Medulla oblongata (tissue), 1 donor: Measurements from ENCODE around the gene VEZF1.
"Not testable (repeated sequence)": the region's sequence is repeated elsewhere in the genome, so short reads cannot be mapped to it uniquely, and the experiment has no call there.

Source experiments
- DNase-seq: peaks from one replicate; pipeline ENCODE4 v3.0.0-alpha.2; 2015; ENCODE audit errors: extremely low spot score

VEZF1 gene

DNA sequence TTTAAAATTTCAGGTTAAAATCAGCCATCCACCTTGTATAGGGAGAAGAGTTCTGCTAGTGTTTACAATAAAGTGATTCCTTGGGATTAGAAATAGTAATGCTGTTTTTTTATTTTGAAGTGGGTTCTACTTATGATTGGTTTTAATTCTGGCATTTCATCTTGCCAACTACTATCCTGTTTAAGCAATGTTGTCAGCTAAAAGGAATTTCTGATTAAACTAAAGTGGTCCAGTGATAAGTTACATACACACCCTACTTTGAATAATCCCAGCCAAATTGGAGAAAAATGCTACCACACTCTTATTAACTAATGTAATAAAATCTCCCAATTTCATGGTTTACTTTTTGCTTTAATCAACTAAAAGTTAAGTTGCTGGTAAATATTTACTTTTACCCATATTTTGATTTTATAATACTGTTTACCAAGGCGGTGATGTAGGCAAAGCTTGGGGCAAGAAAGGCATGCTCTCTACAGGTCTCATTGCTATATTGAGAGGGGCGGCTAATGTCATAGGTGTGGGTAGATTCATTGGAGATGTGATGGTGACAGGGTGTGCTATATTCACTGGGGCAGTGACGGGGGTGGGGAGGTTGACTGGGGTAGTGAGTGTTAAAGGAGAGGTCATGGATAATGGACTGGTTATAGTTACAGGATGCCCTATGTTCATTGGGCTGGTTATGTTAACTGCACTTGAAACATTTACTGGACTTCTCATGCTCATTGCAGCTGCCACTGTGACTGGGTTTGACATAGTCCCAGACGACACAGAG, 13.8 kb downstream of the VEZF1 start:
- not testable (repeated sequence) for DNase-seq

DNA sequence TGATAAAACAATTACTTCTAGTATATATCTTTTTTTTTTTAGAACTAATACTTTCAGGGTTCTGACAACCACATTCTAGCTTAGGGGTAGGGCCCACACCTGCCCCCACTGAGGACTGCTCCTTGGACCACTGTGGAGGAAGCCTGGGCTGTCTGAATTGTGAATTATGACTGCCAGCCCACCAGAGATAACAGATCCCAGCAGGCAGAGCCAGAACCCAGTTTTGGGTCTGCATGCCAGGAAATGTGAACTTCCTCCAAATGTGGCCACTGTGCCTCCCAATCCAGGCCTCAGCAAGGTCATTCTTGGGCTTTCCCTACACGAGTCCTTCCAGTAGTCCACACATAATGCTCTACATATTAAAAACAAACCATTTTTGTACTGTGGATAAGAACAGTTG, 15.9 kb downstream of the VEZF1 start:
- DNase-seq: no peak

GRCh38 chr17:57971572-57971971, 16.5 kb downstream of the VEZF1 start:
- no peak for DNase-seq

DNA sequence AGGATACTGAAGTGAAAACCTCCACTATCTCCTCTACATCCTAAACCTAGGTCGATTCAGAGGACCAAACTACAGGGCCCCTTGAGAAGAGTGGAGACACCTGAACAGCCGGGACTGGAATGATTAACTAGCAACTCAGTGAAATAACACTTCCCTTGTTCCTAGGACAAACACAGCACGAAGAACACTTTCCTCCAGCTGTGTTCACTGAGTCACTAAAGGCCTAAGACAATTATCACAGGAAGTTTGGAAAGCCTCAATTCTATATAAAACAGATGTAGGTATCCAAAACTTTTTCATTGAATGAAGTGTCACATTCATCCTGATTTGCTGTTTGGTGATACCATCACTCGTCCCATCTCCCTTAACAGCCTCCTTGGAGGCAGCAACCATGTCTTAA, 17.3 kb downstream of the VEZF1 start:
- DNase-seq: no peak

DNA sequence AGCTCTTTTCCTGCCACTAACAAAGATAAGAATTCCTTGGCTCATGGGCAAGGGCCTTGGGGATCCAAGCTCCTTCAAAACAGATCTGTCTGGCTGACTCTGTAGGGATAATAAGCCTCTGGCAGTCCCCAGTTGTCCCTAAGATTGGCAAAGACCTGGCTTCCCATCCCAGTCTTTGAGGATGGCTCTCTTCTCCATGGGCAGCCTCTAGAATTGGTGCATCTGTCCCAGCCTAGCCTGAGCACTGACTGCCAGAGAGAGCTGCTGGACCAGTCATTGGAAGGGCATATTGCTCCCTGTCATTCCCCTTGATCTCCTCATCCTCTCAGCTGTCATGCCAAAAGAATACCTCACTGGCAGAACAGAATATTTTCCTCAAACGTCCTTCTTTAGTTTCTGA, 19.6 kb downstream of the VEZF1 start:
- DNase-seq: no peak

DNA sequence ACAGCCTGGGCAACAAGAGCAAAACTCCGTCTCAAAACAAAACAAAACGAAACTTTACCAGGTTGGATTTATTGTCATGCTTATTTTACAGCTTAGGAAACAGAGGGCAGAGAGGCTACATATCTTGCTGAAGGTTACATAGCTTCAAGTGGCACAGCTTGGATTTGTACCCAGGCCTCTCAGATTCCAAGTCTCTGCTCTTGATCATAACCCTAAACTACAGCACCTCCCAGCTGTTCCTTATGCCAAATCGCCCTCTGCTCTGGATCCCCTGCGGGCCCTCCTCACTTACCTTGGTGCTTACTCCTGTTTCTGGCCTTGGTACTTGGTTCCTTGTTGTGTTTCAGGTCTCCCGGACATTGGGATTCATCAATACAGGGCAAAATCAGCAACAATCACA, 21.2 kb downstream of the VEZF1 start:
- DNase-seq: no peak

DNA sequence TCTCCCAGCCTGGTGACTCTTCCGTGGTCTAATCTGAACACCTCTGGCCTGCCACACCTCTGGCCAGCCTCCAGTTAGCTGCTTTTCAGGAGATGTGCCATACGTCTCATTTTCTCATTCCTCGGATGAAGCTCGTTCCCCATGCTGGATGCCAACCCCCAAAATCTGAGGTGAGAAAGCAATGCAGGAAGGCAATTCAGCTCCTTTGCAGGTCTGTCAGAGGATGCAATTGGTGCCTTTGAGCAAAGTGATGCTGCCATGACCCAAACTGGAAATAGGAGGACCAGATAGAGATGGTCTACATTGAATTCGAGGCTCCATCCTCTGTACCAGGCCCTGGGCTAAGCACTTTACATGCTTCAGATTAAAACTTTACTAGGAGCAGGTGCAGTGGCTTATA, 21.8 kb downstream of the VEZF1 start:
- DNase-seq: no peak

DNA sequence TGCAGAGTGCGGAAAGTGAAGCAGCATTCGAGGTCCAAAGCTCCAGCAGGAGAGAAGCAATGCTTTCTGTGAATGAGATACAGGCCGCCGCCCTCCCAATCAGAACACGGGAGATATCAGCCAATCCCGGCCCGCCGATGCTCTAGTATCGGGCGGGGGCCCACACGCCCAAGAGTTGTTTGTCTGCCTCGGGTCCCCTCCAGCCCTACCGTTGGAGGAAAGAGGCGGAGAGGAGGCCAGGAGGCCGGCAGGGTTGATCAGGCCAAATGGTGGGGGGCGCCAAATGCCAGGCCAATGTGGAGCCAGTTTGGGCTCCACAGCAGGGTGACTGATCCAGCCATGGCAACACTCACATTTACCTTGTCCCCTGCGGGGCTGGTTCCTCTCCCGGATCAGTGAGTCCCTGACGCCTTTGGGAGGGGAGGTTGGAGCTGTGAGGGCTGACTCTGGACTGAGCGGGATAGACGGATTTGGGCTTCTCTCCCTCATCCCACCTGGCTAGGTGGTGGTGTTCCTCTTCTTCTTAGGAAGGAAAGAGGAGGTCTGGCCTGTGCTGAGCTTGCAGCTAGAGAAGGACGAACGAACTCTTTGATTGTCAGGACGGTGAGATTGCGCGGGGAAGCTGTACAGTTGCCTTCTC, 22.4 kb downstream of the VEZF1 start:
- no peak for DNase-seq

- DNase-seq: no peak
Measured at GRCh38 chr17:57963149-57963511, 24.9 kb downstream of the VEZF1 start.

DNA sequence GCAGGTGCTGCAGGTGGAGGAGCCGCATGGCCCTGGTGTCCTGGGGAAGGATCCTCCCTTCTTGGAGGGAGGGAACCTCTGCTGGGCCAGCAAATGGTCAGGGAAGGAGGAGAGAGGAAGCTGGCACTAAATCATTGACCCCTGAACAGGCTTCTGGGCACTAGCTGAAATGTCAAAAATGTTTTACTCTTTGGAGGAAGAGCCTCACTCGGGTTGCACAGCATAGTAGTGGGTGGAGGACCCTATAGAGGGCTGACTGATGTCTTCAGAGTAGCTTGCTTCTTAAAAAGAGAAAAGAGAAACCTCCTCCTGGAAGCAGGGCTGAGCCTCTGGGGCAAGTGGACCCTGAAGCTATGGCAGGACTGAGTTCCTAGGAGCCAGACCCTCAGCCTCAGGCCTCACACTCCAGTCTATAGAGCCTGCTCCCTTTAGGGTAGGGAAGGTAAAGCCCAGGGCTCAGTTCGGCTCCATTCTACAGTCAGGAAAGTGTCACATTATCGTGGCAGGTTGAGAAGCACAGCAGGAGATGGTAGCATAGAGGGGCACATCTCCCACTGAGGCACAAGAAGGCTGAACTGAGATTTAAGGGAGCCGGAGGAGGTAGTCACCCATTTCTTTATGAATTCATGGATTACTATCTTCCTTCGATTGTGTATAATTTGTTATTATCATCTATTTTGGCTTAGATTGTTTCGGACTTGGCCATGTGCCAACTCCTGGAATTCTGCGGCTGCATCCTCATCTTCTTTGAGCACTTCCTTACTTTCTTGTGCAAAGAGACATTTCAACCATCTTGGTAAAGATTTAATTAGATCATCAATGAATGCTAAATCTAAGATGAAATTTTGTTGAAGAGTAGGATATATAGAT, 25.5 kb downstream of the VEZF1 start:
- no peak for DNase-seq

DNA sequence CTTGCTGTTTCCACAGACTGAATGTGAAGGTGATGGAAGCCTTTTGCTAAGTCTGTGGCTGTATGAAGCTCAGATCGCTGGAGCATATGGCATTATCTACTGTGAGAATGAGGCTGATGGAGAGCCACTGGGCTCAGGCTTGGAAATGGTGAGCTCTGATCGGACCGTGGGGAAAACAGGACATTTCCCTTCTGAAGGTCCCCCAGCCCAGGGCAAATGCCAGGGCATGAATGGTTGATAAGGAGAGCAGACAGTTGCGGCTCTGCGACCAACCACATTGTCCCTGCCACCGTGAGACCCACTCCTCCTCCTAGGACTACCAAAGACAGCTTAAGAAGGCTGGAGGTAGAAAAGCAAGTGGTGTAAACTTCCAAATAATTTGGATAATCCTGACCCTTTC, 28.1 kb downstream of the VEZF1 start:
- no peak for DNase-seq

DNA sequence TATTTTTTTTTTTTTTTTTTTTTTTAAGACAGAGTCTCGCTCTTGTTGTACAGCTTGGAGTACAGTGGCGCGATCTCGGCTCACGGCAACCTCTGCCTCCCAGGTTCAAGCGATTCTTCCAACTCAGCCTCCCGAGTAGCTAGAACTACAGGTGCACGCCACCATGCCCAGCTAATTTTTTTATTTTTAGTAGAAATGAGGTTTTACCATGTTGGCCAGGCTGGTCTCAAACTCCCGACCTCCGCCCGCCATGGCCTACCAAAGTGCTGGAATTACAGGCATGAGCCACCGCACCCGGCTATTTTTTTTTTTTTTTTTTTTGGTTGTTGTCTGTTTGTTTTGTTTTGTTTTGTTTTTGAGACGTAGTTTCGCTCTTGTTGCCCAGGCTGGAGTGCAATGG, 29.7 kb downstream of the VEZF1 start:
- not testable (repeated sequence) for DNase-seq

DNA sequence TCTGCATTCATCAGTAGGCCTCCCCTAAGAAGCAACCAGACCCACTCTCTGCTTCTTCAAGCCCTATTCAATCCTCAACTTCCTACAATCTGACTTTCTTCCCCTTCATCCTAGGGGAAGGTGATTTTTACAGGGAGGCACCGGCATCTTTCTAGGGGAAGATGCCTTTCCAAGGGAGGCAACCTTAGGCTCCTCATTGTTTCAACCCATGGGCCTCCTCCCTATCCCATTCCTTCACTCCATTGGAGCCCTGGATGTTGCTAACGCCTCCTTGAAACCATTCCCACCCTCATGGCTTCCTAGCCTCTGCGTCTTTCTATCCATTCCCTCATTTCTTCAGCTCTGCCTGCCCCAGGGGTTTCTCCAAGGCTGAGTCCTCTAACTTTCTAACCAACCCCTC, 30.2 kb downstream of the VEZF1 start:
- DNase-seq: no peak

DNA sequence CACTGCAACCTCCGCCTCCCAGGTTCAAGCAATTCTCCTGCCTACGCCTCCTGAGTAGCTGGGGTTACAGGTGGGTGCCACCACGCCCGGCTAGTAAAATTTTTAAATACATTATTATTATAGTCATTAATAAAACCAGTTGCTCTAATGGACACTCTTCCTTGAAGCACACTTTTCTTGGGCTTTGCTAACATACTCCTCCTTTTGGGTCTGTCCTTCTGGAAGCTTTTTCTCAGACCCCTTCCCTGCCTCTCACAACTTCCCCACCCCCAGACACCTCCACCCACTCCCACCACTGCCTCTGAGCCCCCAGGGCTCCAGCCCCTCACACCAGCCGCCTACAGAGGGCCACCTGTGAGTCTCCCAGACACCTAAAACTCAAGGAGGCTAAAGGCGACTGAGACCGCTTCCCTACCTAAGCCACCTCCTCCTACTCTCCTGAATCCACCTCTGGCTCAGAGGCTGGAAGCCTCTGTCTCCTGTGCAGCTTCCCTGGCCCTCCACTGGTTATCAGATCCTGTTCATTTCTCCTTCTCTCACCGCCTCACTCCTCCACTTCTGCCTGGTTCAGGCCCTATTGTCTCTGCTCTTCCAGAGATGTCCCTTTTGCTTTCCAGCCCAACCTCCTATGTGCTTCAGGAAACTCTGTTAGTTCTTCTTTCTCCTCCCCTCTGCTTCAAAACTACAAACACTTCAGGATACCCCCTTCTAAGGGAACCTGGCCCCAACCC, 30.8 kb downstream of the VEZF1 start:
- DNase-seq: no peak

DNA sequence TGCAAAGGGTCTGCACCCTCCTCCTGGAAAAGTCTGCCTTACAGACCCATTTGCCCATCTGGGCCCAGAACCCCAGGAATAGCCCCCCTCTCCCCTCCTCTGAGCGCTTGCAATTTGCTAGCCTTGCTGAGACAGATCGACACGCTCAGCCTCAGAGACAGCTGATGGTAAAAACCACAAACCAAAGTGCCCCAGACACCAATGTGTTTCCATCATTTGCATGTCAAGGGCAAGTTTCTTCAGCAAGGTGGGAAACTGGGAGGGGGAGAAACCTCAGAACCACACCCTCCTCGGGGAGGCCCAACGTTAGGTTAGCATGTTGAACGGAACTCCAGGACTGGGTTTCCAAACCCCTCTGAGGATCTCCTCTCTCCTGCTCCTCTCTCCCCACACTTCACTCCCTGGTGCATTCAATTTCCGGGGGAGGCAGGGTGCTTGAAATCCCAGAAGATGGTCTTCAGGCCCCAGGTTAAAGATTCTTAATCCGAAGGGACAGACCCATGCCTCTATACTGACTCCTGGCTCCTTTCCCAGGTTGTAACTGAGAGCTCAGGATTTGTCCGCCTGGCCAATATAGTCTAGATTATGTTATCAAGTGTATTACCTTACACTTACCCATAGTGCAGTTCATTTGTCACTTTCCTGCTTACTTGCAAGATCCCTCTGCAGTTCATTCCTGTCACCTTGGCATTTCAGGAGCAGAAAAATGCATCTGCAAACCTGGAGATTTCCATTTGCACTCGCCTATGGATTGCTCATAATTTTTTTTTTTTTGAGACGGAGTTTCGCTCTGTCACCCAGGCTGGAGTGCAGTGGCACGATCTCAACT, 31.5 kb downstream of the VEZF1 start:
- DNase-seq: no peak

DNA sequence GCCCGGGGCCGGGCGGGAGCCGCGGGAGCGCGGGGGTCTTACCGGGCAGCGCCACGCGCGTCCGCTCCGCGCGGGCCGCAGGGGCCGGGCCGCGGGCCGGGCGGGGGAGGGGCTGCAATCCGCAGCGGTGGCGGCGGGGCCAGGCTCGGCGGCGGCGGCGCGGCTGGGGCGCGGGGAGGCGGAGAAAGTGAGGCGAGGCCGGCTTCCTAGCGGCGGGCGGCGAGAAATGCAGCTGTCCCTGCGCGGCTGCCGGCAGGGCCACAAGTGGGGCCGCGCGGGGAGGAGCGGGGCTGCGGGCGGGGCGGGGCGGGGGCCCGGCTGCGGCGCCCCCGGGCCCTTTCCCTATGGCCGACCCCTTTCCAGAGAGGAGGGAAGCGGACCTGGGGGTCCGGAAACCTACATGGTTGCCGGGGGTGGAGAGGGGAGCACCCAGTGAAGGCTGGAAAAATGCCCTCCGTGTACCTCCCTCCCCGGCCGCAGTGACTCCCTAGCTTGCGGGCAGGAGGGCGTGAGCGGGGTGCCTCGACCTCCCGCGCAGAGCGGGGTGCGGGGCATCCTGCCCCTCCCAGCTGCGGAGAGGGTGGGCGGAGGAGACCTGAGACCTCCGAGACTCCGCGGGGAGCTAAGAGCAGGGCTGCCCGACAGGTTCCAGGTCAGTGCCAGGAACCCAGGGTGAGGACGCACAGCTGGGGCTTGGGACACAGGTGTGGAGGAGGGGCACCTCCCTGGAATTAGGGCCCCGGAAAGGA, 32.7 kb downstream of the VEZF1 start, which contains the start of gene CUEDC1:
Gene CUEDC1, minus strand, starts transcription at position 230 of the 749 bp plus-strand sequence. CDS start 69,848 bp downstream, outside the sequence.
- DNase-seq: no peak

GRCh38 chr17:57954397-57955182, 33.5 kb downstream of the VEZF1 start:
- no peak for DNase-seq

DNA sequence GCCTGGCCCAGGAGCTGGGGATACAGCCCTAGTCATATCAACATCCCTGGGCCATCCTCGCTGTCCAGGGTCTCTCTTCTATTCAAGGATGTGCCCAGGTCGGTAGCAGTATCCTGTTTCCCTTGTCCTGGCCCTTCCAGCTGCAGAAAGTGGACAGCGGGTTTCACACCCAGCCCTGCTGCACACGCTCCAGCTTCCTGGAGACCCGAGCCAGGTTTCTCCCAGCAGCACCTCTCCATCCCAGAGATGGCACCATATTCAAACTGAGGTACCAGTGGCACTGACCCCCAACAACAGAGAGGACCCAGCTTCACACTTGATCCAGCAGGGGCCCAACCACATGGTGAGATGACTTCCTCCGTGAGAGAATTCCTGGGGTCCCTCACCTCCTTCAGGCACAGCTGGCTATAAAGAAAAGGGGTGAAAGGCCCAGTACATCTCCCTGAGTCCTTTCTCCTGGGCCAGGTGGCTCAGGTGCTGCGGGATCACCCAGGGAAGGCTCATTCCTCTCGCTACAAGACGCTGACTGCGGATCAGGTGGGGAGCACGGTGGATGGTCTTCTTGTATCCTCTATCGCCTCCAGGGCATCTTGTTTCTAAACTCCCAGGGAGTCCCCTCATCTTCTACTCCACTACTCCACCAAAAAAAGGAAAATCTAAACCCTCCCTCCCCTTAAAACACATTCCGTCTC, 34.2 kb downstream of the VEZF1 start:
- DNase-seq: no peak

DNA sequence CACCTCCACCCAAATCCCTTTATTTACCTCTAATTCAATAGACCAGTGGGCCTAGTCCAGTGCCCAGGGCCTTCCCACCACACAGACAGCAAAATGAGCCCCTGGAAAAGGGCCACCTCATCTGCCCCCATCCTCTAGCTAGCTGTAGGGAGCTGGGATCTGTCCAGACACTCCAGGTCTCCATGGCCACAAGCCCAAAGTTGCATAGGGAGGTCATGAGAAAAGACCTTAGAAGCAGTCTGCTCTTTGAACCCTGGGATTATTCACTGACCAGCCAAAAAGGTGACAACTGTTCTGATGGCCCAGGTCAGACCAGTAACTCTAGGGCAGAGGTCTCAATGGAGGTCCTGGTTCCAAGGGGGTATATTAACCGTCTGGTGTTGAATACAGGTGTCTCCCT, 34.8 kb downstream of the VEZF1 start:
- DNase-seq: no peak
